Lung microvascular endothelial cell (primary cell): ENCODE measurements around the gene CKB. TPM values are rescaled to one million over a fixed set of nuclear protein-coding genes. Genes with fewer than 3 reads are reported as not detected.

Experiments used
- DNase-seq, 2 donors: peaks; one replicate each; pipeline versions ENCODE4 v3.0.0 to v3.0.0-alpha.2; 2010; ENCODE audit warnings: low read depth in 2 of 2
- total RNA-seq: library from RNA; depleted of rRNA; stranded (reverse); fragments of >200 nt; gene quantifications from 2 replicates; pipeline ENCODE4 v1.2.1, GENCODE V29; 2014

Gene CKB
- total RNA-seq, 1 donor from 2014 or later: 11.9 TPM

DNA sequence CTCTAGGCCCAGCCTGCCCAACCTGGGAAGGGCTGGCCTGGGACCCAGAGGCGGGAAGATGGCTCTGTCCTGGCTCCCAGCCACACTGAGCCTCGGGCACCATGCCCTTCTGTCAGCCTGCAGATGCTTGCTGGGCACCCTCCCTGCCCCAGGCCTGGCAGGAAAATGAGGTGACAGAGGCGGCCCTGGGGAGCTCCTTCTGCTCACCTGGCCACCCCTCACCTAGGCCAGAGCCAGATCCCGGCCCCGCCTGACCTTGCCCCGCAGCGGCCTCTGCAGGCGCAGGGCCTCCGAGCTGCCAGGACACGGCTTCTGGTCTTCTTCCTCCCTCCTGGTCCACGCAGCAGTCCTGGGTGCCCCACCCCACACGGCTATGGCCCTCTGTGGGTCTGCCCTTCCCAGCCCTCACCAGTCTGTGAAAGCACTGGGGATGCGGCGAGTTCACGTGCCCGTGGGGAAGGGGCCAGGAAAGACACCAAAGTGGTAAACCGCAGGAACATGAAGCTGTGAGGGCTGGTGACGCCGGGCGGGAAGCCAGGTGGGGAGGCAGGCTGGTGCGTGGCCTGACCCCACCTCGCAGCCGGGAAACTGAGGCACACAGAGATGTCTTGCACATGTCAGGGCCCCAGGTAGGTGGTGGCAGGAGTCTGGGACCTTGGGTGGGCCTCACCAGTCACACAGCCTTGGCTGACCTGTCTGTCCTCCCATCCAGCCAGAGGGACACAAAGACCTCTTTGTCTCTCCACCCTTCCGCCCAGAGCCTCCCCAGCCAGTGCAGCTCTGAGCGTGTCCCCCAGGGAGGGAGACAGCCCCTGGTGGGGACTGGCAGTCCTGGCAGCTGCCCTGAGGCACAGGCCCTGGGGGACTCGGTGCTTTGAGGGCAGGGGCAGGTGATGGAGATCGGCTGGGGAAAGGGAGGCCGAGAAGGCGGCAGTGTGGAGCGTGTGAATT, 27.0 kb upstream of the CKB start:
- DNase-seq: no peak

DNA sequence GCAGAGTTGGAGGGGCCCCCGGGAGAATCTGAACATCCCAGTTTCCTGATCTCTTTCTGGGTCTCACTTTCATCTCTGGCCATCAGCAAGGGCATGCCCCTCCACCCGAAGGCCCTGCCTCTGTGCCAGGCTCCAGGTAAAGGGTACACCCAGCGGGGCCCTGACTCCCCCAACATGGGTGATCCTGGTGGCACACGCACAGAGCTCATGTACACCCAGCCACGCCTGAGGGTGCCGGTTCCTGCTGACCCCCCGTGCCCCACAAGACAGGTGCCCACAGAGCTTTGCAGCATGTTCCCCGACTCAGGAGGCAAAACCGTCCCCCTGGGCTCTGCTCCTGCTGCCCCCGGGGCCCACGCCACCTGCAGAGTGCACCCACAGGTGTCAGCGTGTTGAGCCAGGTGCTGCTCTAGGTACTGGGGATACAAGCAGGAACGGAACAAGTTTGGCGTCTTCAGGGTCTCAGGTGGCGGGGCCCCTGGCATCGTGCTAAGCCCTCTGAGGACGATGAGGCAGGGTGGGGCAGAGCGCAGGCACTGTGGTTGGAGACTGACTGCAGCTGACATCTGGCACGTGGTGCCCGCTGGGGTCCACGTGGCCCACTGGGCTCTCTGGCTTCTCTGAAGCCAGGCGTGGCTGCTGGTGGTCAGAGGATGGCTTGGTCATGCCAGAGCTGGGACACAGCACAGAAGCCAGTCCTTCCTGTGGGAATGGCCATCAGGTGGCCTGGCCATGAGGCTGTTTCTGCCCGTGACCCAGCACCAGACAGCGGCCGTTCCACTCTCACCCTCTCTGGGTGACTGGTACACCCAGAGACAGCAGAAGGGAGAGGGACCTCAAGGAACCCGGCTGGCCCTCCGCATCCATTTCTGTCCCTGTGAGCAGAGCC, 26.1 kb upstream of the CKB start:
- DNase-seq: no peak

DNA sequence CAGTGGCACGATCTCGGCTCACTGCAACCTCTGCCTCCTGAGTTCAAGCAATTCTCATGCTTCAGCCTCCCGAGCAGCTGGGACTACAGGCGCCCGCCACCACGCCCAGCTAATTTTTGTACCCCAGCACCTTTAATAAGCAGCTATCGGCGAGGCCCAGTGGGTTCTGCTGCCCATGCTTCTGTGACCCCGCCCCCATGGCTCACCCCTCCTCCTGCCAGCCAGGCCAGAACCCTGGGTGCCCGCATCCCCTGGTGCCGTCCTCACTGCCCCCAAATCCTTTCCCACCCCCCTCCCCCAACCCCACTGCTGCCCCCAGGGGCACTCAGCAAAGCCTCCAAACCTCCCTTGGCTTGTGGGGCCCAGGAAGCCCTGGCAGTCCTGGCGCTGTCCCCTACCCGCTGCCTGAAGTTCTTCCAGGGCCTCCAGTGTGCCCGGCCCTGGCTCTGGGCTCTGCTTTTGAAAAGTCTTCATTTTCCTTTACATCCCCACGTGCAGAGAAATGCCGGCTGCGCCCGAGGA, 25.4 kb upstream of the CKB start:
- no peak for DNase-seq

DNA sequence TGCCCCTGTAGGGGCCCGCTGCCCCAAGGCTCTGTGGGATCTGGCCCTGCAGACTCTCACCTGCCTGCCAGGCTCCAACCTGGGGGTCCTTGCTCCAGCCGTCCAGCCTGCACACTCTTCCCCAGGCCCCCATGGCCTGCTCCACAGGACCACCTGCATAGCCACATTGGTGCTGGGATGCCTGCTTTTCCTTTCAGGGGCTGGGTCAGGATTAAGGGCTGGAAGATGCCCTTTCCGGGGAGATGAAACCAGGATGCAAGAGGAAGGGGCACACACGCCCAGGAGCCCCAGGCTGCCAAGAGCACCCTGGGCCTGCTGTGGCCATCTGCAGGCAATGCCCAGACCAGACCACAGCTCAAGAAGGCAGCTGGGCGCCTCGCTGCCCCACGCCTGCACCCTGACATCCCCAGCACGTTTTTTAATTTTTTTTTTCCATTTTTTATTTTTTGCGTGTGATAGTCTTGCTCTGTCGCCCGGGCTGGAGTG, 24.9 kb upstream of the CKB start:
- DNase-seq: no peak

DNA sequence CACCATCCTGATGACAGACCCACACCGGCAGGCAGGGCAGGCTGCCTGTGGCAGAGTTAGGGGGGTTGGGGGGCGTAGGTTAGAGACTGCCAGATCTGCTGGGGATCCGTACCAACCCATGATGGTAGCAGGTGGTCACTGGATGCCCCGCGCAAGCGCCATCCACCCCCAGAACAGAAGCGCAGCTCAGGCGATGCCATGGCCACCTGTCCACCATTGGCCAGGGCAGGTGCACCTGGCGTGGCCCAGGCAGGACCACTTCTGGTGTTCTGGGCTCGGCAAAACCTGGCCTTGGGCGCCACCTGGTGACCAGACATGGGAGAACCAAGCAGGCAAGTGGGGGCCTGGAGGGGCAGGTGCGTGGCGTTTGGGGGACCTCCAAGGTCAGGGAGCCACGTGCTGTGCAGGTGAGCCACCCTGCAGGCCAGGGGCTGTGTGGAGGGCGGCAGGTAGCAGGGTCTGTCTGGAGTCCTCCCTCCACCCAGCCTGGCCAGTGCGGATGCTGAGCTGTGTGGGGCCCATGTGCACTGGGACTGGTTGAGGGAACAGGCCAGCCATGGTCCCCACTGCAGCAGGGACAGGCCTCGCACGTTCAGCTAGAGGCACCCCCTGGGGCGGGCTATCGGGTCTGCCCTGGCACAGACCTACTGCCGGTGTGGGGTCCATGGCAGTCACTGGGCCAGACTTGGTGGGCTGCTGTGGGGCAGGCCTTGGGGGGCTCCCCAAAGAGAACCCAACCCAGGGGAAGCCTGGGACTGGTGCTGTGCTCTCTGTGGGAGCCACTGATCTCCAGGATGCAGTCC, 24.2 kb upstream of the CKB start:
- DNase-seq: peak; percentile 51 to 69

DNA sequence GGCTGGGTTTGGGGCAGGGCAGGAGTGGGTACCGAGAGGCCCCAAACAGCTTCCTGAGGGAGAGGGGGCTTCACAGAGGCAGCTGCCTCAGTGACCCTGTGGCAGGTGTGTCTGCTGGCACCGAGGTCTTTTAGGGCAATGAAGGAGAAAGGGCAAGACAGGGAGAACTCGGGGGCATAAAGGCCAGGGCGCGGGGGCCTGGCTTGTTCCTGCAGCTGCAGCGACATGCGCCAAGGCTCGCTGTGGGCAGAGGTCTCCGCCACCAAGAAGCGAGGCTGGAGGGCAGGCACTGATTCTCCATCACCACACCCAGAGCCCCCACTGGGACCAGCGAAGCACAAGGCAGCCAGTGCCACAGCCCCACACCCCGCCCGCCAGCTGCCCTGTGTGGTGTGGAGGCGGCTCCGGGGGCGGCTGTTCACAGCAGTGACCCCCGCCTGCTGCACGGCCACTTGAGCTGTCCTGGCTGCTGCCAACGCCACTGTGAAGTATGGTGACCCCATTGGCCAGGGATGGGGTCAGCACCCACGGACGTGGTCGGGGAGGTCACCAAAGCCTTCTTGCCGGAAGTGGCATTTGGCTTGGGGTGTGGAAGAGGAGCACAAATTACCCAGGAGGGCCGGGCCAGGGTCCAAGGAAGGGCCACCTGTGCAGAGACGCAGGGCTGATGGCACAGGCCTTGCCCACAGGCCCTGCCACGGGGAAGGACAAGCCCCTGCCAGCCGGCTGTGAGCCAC, 23.5 kb upstream of the CKB start:
- no peak for DNase-seq

DNA sequence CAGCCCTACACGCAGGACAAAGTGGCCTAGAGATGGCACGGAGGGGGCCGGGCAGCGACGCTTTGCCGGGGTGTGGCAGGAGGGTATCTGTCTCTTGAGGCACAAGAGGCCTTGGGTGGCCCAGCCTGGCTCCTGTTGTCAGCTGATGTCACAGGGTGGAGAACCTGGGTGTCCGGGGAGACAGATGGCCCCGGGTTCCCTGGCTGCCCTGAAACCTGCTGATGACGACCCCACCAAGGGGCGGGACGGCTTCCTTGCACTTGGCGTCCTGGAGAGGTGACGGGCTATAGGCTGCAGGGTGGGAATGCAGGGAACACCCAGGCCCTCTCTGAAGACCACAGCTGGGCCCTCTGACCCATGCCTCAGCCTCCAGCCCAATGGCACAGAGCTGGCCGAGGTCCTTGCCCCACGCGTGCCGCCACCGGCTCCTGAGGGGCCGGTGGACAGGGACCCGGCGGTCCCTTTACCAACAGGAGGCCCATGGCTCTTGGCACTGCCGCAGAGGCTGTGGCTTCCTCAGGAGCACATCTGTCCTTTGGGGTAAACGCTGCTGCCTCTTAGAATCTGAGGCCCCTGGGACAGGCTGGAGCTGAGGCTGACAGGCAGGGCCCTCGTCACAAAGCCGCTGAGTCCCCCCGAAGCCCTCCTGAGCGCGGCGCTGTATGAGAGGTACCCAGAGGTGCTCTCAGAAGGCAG, 22.7 kb upstream of the CKB start:
- no peak for DNase-seq

DNA sequence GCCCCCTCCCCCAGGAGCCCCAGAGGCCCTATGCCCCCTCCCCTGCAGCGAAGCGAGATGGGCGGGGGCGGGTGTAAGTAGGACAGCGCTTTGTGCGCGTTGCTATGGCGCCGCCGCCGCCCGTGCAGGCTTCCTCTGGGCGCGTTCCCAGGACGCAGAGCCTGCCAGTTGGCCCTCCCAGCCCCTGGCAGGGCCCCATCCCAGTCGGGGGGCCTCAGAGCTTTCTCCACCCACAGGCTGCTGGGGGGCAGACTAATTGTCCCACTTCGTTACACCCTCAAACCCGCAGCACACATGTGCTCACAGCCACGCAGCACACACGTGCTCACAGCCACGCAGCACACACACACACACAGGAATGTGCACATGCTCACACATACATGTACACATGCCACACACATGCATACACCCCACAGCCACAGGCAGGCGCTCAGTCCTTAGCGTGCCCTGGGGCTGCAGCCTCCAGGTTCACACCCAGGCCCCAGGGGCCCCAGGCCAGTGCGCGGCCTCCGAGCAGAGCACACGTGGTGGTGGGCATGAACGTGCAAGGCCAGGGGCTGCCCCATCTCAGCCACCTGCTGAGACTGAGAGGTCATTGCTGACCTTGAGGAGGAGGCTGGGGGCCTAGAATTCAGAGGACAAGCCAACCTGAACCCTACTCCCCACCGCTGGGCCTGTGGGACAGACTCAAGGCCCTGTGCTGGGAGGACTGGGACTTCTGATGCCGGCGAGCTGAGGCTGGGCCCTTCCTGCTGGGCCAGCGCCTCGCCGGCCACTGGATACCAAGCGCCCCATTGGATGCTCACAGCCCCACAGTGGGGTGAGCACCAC, 22.0 kb upstream of the CKB start:
- DNase-seq: peak in 1 of 2 donors; percentile 39

DNA sequence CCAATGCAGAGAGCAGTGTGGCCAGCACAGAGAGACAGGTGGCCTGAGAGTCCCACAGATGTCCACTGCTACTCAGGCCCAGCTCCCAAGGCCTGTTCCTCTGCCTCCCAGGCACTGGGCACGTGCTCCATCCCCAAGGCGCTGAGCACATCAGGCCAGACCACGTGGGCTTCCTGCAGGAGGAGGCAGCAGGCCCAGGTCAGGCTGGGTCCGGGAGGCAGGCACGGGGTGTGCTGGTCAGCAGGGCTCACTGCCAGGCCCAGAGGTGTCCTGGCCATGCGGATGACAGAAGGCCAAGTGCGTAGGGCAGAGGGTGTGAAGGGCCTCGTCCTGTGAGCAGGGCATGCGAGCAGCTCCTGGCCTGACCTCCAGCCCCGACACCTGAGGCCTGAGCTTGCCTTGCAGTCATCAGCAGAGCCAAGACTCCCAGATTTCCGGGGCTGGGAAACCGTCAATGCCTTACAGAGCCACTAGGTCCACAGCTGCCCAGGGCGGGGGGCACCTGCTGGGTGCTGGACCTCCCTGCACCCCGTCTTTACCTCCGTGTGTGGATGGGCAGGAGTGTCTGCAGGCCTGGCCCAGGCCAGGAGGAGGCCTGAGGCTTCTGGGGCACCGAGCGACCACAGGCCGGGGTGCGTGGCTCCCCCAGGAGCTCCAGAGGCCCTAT, 21.2 kb upstream of the CKB start:
- DNase-seq: no peak

DNA sequence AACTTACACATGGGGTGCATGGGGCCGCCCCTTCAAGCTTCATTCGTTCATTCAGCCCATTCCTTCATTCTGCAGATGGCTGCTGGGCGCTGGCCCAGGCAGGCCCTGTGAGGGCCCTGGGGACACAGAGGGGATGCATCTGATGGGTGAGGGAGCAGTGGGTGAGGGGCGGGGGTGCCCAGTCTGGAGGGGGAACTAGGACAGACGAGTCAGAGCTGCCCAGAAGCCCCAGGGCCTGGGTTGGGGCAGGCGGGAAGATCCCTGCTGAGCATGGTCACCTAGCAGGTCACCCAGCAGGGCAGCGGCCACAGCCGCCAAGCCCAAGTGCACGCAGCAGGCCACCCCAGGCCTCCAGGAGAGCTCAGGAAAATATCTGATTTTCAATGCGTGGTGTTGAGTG, 20.5 kb upstream of the CKB start:
- no peak for DNase-seq

DNA sequence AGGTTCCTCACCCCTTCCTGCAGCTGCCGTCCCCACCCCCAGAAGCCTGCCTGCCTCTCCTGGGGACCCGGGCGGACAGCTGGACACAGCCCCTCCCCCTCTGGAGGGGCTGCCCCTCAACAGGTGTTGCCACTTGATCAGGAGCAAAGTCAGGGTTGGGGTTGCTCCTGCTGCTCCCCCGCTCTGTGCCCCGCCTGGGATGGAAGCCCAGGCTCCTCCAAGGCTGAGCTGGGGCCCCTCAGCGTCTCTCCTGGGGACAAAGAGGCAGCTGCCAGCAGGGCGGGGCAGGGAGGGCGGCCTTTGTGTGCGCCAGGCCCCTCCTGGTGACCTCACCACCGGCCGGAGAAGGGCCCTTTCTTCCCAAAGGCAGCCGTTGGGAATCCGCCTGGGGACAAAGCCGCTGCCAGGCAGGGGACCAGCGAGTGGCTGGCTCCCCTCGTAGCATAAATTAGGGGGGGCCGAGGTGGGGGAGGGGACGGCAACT, 20.0 kb upstream of the CKB start:
- DNase-seq: no peak

DNA sequence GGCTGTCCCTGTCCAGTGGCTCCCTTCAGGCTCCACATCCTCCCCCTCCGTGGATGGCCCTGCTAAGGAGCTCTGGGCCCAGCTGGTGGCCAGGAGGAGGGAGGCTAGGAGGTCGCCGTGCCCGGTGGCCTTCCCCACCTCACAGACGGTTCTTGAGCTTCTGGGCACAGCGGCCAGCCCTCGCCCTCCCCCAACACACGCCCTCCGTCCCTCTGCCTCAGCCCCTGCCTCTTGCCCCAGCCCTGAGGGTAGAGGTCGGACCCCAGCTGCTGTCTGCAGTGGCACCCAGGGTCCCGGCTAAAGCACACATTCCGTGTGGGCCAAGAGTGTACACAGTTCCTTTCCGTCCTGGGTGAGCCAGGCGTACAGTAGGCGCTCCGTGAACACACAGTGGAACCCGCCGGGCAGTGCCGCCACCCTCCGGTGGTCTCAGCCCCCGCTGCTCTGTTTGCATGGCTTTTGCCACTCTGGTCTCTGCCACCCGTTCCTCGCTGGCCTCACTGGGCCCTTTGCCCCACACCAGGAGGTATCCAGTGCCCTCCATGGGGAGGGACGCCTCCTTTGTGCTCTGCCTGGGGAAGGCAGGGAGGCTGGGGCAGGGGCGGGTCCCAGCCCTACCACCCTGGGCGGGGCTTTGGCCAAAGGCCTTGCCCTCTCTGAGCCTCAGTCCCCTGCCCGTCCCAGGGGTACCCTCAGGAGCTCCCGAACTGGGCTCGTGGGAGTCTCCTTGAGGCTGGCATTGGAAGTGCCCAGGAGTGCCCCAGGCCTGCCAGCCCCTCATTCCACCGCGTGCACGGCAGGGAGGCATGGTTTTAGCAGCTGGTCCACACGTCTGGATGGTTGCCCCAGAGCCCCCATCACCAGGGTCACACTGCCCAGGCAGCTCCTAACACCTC, 19.3 kb upstream of the CKB start:
- DNase-seq: no peak

DNA sequence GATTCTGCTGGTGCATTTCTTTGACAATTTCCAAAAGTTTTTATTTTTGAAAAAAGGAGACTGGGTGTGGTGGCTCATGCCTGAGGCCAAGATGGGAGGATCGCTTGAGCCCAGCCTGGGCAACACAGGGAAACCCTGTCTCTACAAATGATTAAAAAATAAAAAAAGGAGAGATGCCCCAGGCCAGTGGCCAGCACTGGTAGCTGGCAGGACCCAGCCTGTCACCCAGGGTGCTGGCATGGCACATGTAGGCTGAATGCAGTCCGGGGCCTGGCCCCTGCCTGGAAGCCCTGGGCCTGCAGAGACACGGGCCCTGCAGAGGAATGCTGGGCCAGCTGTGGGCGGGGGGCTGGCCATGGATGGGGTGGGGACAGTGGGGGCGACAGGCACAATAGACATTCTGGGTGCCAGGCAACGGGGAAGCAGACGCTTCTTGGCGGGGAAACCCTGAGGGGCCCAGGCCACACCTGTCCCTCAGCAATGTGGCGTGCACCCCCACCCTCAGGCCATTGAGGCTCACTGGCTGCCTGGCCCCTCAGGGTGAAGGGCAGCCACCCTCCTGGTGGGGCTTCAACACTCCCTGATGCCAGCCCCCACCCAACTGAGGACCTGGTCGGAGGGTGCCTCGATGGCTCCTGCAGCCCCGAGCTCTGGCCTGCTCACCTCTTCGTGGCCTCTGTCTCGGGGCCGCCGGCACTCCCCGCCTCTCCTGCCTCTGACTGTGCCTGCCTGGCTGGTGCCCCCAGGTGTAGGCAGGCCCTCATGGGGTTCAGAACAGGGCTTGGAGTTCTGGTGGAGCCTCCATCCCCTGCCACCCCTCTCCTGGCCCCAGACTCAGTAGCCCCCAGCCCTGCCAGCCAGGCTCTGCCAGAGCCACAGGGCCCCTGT, 18.4 kb upstream of the CKB start:
- DNase-seq: no peak

DNA sequence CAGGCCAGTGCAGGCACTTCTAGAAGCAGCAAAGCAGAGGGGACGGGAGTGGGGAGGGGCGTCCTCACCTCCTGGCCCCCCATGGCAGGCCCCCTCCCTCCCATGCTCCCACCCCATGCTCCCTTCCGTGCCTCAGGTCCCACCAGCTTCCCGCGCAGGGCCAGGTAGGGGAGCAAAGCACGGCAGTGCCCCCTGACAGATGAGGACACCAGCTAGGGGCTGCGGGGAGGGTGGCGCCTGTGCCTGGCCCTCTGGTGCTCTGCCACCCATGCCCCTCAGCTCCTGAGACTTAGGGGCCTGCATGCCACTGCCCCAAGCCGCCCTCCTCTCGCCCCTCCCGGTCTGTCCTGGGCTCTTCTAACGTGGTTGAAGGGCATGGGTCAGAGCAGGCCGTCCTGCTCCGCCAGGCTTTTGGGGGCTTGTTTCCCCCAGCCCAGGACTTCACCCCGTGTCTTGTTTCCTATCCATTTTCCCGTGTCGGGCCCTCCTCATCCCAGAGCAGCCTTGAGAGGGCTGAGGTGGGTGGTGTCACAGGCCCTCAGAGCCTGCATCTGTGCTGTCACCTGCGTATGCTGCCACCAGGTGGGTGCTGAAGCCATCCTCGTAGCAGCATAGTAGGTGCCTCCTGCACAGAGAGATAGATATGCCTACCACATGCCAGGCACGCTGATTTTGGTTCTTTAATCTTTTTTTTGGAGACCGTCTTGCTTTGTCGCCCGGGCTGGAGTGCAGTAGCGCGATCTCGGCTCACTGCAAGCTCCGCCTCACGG, 16.6 kb upstream of the CKB start:
- DNase-seq: no peak

DNA sequence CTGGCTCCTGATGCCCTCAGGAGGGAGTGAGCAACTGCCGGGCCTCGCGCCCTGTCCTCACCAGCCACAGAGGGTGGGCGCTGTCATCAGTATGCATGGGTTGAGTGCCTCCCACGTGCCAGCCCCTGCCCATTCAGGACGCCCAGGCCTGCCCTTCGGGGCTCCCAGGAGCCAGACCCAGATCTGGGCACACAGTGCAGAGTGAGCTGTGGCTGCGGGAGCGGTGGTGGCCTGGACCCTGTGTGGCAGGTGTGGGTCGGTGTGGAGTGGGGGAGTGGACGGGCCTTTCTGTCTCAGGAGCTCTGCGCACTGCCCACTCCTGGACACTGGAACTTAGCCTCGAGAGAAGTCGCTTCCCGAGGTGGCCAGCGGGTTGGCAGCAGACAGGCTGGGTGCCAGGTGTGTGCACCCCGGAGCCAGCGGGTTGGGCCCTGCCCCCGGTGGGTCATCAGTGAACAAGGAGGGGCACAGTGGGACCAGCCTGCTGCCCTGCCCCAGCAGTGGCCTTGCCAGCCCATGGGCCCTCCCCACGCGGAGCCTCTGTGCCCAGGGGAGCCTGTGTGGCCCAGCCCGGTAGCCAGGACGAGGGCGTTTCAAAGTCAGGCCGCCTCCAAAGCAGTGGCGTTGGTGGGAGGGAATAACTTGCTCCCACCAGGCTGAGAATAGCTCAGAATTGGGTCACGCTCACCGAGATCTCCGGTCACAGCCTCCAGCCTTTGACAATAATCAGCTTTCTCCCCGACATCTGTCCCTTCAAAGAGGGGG, 15.8 kb upstream of the CKB start:
- no peak for DNase-seq
